Liver (tissue), 9 donors: ENCODE results near the gene TCF7L1. TPM values are rescaled to one million over a fixed set of nuclear protein-coding genes. Genes with fewer than 3 reads are reported as not detected.

ENCODE experiments used
- DNase-seq: peaks from one replicate; pipeline ENCODE4 v3.0.0-alpha.2; 2017; ENCODE audit warnings: low spot score
- H3K27ac ChIP-seq, 2 donors: one replicate each; pipeline ENCODE4 v1.7.0; 2013; ENCODE audit warnings: inconsistent platforms in 2 of 2, low read length in 2 of 2, control low read depth in 1 of 2, low read depth in 1 of 2, mild to moderate bottlenecking in 1 of 2
- H3K27me3 ChIP-seq, 4 donors: one replicate each; pipeline versions ENCODE4 v1.6.1 to v1.7.0; 2013; ENCODE audit warnings: low read length in 3 of 4, inconsistent platforms in 1 of 4, mild to moderate bottlenecking in 1 of 4, moderate library complexity in 1 of 4; ENCODE audit not compliant: control insufficient read depth in 4 of 4, insufficient read depth in 4 of 4
- H3K36me3 ChIP-seq, 4 donors: one replicate each; pipeline versions ENCODE4 v1.6.1 to v1.7.0; 2013; ENCODE audit warnings: low read length in 3 of 4, mild to moderate bottlenecking in 3 of 4, low read depth in 1 of 4, moderate library complexity in 1 of 4; ENCODE audit not compliant: control insufficient read depth in 4 of 4, insufficient read depth in 3 of 4
- H3K4me1 ChIP-seq, 4 donors: one replicate each; pipeline versions ENCODE4 v1.6.1 to v1.7.0; 2013; ENCODE audit warnings: low read length in 3 of 4, mild to moderate bottlenecking in 3 of 4, moderate library complexity in 1 of 4; ENCODE audit not compliant: control insufficient read depth in 4 of 4, insufficient read depth in 4 of 4
- H3K4me3 ChIP-seq, 3 donors: one replicate each; pipeline versions ENCODE4 v1.6.1 to v1.7.0; 2013; ENCODE audit warnings: low read length in 3 of 3, control low read depth in 1 of 3, low read depth in 1 of 3, mild to moderate bottlenecking in 1 of 3
- H3K9ac ChIP-seq, 2 donors: one replicate each; pipeline ENCODE4 v1.7.0; 2013; ENCODE audit warnings: low read length in 2 of 2, mild to moderate bottlenecking in 2 of 2, moderate library complexity in 2 of 2, control low read depth in 1 of 2, low read depth in 1 of 2
- H3K9me3 ChIP-seq, 4 donors: one replicate each; pipeline versions ENCODE4 v1.6.1 to v1.7.0; 2013; ENCODE audit warnings: low read length in 3 of 4; ENCODE audit not compliant: control insufficient read depth in 4 of 4
- CTCF ChIP-seq: fragments of 150-350 bp; IDR thresholded peaks from 2 replicates; pipeline ENCODE4 v1.5.1; 2017; ENCODE audit warnings: improper control_type of control experiment, low read depth, low read length; ENCODE audit not compliant: missing input control
- EGR1 ChIP-seq, 2 donors: IDR thresholded peaks; 2 replicates each; pipeline ENCODE4 v1.6.1; 2016 to 2018; ENCODE audit warnings: antibody characterized with exemption in 2 of 2, low read depth in 2 of 2
- FOXA1 ChIP-seq: IDR thresholded peaks from 2 replicates; pipeline ENCODE4 v1.6.1; 2016; ENCODE audit warnings: antibody characterized with exemption
- FOXA2 ChIP-seq: IDR thresholded peaks from 2 replicates; pipeline ENCODE4 v1.6.1; 2016; ENCODE audit warnings: antibody characterized with exemption
- GABPA ChIP-seq, 2 donors: IDR thresholded peaks in 1 of 2; conservative IDR thresholded peaks in 1 of 2; 2 replicates each; pipeline ENCODE4 v1.6.1; 2016; ENCODE audit warnings: antibody characterized with exemption in 2 of 2, mild to moderate bottlenecking in 1 of 2, moderate library complexity in 1 of 2
- HNF4A ChIP-seq, 2 donors: conservative IDR thresholded peaks; 2 replicates each; pipeline ENCODE4 v1.6.1; 2016; ENCODE audit warnings: antibody characterized with exemption in 2 of 2, mild to moderate bottlenecking in 2 of 2
- HNF4G ChIP-seq: IDR thresholded peaks from 2 replicates; pipeline ENCODE4 v1.6.1; 2016; ENCODE audit warnings: antibody characterized with exemption
- JUND ChIP-seq, 2 donors: IDR thresholded peaks; 2 replicates each; pipeline ENCODE4 v1.6.1; 2016; ENCODE audit warnings: antibody characterized with exemption in 2 of 2
- MAX ChIP-seq: IDR thresholded peaks from 2 replicates; pipeline ENCODE4 v1.6.1; 2016; ENCODE audit warnings: antibody characterized with exemption
- NR2F2 ChIP-seq: IDR thresholded peaks from 2 replicates; pipeline ENCODE4 v1.6.1; 2016; ENCODE audit warnings: antibody characterized with exemption
- RAD21 ChIP-seq, 2 donors: IDR thresholded peaks; 2 replicates each; pipeline ENCODE4 v1.6.1; 2016; ENCODE audit warnings: antibody characterized with exemption in 2 of 2, mild to moderate bottlenecking in 2 of 2
- RXRA ChIP-seq, 2 donors: IDR thresholded peaks; 2 replicates each; pipeline ENCODE4 v1.6.1; 2017 to 2018; ENCODE audit warnings: antibody characterized with exemption in 2 of 2, mild to moderate bottlenecking in 1 of 2
- SP1 ChIP-seq: IDR thresholded peaks from 2 replicates; pipeline ENCODE4 v1.6.1; 2018; ENCODE audit warnings: antibody characterized with exemption, mild to moderate bottlenecking
- TAF1 ChIP-seq: conservative IDR thresholded peaks from 2 replicates; pipeline ENCODE4 v1.6.1; 2016; ENCODE audit warnings: antibody characterized with exemption, mild to moderate bottlenecking
- YY1 ChIP-seq: IDR thresholded peaks from 2 replicates; pipeline ENCODE4 v1.6.1; 2016; ENCODE audit warnings: antibody characterized with exemption, mild to moderate bottlenecking
- ZBTB33 ChIP-seq: IDR thresholded peaks from 2 replicates; pipeline ENCODE4 v1.6.1; 2016; ENCODE audit warnings: antibody characterized with exemption
- WGBS: extraction: QIAGEN DNeasy Blood & Tissue Kit; methylation state at CpG from one replicate; pipeline ENCODE4 v1.1.7; 2013; 5-methylcytosine and 5-hydroxymethylcytosine counted together
- polyA plus RNA-seq, 2 donors: library from polyadenylated mRNA; stranded (reverse) in 1 of 2; unstranded in 1 of 2; fragments of 200-250 nt in 1 of 2; fragments of >200 nt in 1 of 2; fragmentation: Nextera tagmentation in 1 of 2; extraction: Ambion mirVana in 1 of 2; gene quantifications; one replicate each; pipeline versions ENCODE4 v1.2.1 to v1.2.3, GENCODE V29; 2013 to 2015
- total RNA-seq, 2 donors: library from RNA; depleted of rRNA; stranded (reverse); fragments of >200 nt; gene quantifications; one replicate each; pipeline ENCODE4 v1.2.3, GENCODE V29; 2014
- TF ChIP-seq, protein P1 (sequence below): IDR thresholded peaks from 2 replicates; pipeline ENCODE4 v1.6.1; 2016; ENCODE audit warnings: antibody characterized with exemption
- TF ChIP-seq, protein P2 (sequence below): IDR thresholded peaks from 2 replicates; pipeline ENCODE4 v1.6.1; 2016; ENCODE audit warnings: antibody characterized with exemption, mild to moderate bottlenecking
- donor health status: healthy.
- donor health status: healthy.
- donor health status: healthy.
- donor health status: healthy.
- donor health status: healthy.

The TCF7L1 gene
- total and polyA plus RNA-seq, 4 donors, result 1.6 to 6.0 (median 4.8) TPM

GRCh38 chr2:85355521-85355920 is 222.3 kb downstream of the TCF7L1 start:
- Histone ChIP-seq H3K27ac (no peak overlapping the region), H3K4me3 (peak overlapping the region; percentile 64 to 82 (median 81)), H3K27me3 (no peaks in the 10 kb centered on the region), H3K36me3 (peaks cover under 1 to 19% (median 12%) of the 10 kb centered on the region in 4 donors), H3K4me1 (peaks cover 6 to 24% (median 16%) of the 10 kb centered on the region in 4 donors), H3K9me3 (no peaks in the 10 kb centered on the region), H3K9ac (peak overlapping the region in 1 of 2 donors; percentile 70)
- no peak for DNase-seq
- TF ChIP-seq FOXA1 (no peak), HNF4A (conservative IDR thresholded peaks at IDR 0.05) (no peak), TAF1 (no peak), ZBTB33 (no peak), RAD21 (IDR thresholded peaks at IDR 0.05) (no peak), FOXA2 (no peak), YY1 (no peak), EGR1 (IDR thresholded peaks at IDR 0.05; ENCODE audit: low read depth in 2 of 2) (no peak), RXRA (IDR thresholded peaks at IDR 0.05) (no peak), NR2F2 (no peak)
- TF ChIP-seq, protein P1, sequence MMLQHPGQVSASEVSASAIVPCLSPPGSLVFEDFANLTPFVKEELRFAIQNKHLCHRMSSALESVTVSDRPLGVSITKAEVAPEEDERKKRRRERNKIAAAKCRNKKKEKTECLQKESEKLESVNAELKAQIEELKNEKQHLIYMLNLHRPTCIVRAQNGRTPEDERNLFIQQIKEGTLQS, result no peak
- TF ChIP-seq, protein P2, sequence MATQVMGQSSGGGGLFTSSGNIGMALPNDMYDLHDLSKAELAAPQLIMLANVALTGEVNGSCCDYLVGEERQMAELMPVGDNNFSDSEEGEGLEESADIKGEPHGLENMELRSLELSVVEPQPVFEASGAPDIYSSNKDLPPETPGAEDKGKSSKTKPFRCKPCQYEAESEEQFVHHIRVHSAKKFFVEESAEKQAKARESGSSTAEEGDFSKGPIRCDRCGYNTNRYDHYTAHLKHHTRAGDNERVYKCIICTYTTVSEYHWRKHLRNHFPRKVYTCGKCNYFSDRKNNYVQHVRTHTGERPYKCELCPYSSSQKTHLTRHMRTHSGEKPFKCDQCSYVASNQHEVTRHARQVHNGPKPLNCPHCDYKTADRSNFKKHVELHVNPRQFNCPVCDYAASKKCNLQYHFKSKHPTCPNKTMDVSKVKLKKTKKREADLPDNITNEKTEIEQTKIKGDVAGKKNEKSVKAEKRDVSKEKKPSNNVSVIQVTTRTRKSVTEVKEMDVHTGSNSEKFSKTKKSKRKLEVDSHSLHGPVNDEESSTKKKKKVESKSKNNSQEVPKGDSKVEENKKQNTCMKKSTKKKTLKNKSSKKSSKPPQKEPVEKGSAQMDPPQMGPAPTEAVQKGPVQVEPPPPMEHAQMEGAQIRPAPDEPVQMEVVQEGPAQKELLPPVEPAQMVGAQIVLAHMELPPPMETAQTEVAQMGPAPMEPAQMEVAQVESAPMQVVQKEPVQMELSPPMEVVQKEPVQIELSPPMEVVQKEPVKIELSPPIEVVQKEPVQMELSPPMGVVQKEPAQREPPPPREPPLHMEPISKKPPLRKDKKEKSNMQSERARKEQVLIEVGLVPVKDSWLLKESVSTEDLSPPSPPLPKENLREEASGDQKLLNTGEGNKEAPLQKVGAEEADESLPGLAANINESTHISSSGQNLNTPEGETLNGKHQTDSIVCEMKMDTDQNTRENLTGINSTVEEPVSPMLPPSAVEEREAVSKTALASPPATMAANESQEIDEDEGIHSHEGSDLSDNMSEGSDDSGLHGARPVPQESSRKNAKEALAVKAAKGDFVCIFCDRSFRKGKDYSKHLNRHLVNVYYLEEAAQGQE, result no peak
- 76% methylated on average over 3 of the region's 3 CpGs for WGBS

- peaks cover 0 to 12% (median 6%) of the 10 kb centered on the region in 4 donors for H3K36me3 ChIP-seq
- no peak overlapping the region for H3K9ac ChIP-seq
- TF ChIP-seq RXRA (IDR thresholded peaks at IDR 0.05), result no peak
- TF ChIP-seq YY1, result no peak
- TF ChIP-seq HNF4A (conservative IDR thresholded peaks at IDR 0.05), result no peak
- no peak for TF ChIP-seq GABPA (IDR thresholded peaks at IDR 0.05 in 1 of 2, conservative IDR thresholded peaks at IDR 0.05 in 1 of 2)
- TF ChIP-seq, protein P1, result no peak
- no peak for TF ChIP-seq MAX
- TF ChIP-seq NR2F2, result no peak
- TF ChIP-seq SP1, result no peak
- TF ChIP-seq TAF1, result no peak
- TF ChIP-seq JUND (IDR thresholded peaks at IDR 0.05), result no peak
- TF ChIP-seq CTCF, result no peak
- TF ChIP-seq FOXA1, result no peak
- TF ChIP-seq ZBTB33, result no peak
- TF ChIP-seq RAD21 (IDR thresholded peaks at IDR 0.05), result no peak
- no peak for TF ChIP-seq HNF4G
- no peak for TF ChIP-seq FOXA2
- H3K4me3 ChIP-seq, result no peak overlapping the region
- 95% methylated on average over 2 of the region's 2 CpGs for WGBS
- H3K9me3 ChIP-seq, result no peaks in the 10 kb centered on the region
- DNase-seq, result no peak
- H3K27me3 ChIP-seq, result no peaks in the 10 kb centered on the region
- H3K4me1 ChIP-seq, result peaks cover 6 to 24% (median 16%) of the 10 kb centered on the region in 4 donors
- H3K27ac ChIP-seq, result no peak overlapping the region
Observed at GRCh38 chr2:85356186-85356585, 223.0 kb downstream of the TCF7L1 start.
